Mammary epithelial cell (primary cell): ENCODE results near the gene FHL3.

Experiments
- EZH2 ChIP-seq: IDR thresholded peaks from 2 replicates; pipeline ENCODE4 v1.6.1; 2012; ENCODE audit warnings: low read length, inconsistent platforms, borderline replicate concordance
- TF ChIP-seq, protein P1 (sequence below), 2 donors: IDR thresholded peaks in 1 of 2; conservative IDR thresholded peaks in 1 of 2; 2 replicates each; pipeline ENCODE4 v1.5.1; 2011 to 2012; ENCODE audit warnings: inconsistent platforms in 2 of 2, low read length in 2 of 2, mild to moderate bottlenecking in 2 of 2, control low read depth in 1 of 2, low read depth in 1 of 2; ENCODE audit not compliant: insufficient read depth in 1 of 2; ENCODE audit errors: extremely low read depth in 1 of 2

DNA sequence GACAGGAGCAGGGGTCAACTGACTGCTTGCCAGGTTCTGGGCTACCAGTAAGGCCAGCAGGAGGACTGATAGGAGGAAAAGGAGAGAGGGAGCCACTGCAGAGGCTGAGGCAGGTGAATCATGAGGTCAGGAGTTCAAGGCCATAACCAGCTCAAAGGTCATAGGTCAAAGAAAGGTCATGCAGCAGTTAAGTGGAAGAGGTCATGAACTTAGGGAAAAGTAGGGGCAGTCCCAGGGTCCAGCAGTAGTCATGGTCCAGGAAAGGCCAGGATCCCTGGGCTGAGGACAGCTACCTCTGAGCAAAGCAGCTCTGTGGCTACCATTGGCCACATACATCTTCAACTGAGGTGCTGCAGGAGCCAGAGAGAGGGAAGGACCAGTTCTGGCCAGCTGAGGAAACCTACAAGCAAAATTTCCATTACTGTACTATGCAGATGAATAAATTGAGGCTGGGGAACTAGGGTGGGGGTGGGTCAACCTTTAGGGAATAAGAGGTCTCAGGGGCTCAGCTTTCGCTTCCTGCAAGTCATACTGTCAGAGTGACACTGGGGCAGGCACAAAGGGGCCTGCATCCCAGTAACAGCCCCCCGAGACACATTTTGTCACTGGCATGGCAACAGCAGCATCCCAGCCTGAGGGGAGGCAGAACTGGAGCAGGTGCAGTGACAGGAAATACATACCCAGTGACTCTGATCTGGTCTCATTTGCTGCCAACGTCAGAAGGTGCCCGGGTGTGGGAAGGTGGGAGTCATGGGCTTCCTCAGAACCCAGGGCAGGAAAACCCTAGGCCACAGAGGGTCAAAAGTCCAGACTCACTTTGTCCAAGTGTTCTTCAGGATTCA lies 53.3 kb downstream of the FHL3 start:
- TF ChIP-seq, protein P1, sequence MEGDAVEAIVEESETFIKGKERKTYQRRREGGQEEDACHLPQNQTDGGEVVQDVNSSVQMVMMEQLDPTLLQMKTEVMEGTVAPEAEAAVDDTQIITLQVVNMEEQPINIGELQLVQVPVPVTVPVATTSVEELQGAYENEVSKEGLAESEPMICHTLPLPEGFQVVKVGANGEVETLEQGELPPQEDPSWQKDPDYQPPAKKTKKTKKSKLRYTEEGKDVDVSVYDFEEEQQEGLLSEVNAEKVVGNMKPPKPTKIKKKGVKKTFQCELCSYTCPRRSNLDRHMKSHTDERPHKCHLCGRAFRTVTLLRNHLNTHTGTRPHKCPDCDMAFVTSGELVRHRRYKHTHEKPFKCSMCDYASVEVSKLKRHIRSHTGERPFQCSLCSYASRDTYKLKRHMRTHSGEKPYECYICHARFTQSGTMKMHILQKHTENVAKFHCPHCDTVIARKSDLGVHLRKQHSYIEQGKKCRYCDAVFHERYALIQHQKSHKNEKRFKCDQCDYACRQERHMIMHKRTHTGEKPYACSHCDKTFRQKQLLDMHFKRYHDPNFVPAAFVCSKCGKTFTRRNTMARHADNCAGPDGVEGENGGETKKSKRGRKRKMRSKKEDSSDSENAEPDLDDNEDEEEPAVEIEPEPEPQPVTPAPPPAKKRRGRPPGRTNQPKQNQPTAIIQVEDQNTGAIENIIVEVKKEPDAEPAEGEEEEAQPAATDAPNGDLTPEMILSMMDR (conservative IDR thresholded peaks at IDR 0.05 in 1 of 2, IDR thresholded peaks at IDR 0.05 in 1 of 2; ENCODE audit: extremely low read depth in 1 of 2, insufficient read depth in 1 of 2, low read depth in 1 of 2, low read length in 2 of 2): no peak
- TF ChIP-seq EZH2: no peak
